ENCODE data around the gene AVL9. TPM values are rescaled to one million over a fixed set of nuclear protein-coding genes. Genes with fewer than 3 reads are reported as not detected.

Gene AVL9
- total and polyA plus RNA-seq, 12 donors: 6.3 to 21.7 (median 15.1) TPM

GRCh38 chr7:32470871-32471270 lies 24.4 kb upstream of the AVL9 start:
- Histone ChIP-seq H3K4me3 (no peak overlapping the region), H3K36me3 (no peaks in the 10 kb centered on the region), H3K4me1 (no peaks in the 10 kb centered on the region), H3K9me3 (no peaks in the 10 kb centered on the region), H3K27me3 (no peaks in the 10 kb centered on the region), H3K27ac (no peak overlapping the region)
- intact Hi-C loops (cut with DNase I): loop anchor here in 3 of 10 donors (10.0 kb wide), 1 partner anchor 726 kb away; no protein-coding TSS in a partner anchor
- ATAC-seq: no peak
- no peak for DNase-seq
- WGBS, 2 donors: 38 to 52% methylated on average over 5 of the region's 5 CpGs
- no peak for TF ChIP-seq CTCF (IDR thresholded peaks at IDR 0.05)

- TF ChIP-seq CTCF (IDR thresholded peaks at IDR 0.05): no peak
- 76 to 80% methylated on average over 9 of the region's 9 CpGs for WGBS, 2 donors
- H3K36me3 ChIP-seq: no peaks in the 10 kb centered on the region
Observed at GRCh38 chr7:32472015-32472414, 23.3 kb upstream of the AVL9 start.

GRCh38 chr7:32474008-32474407 lies 21.3 kb upstream of the AVL9 start:
- H3K36me3 ChIP-seq: no peaks in the 10 kb centered on the region
- H3K27me3 ChIP-seq: no peaks in the 10 kb centered on the region
- peaks cover 0 to under 1% (median 0%) of the 10 kb centered on the region in 9 donors for H3K4me1 ChIP-seq
- no peaks in the 10 kb centered on the region for H3K9me3 ChIP-seq
- no peak for TF ChIP-seq CTCF (IDR thresholded peaks at IDR 0.05)
- DNase-seq (no peak), ATAC-seq (no peak)
- no peak overlapping the region for H3K27ac ChIP-seq
- no peak overlapping the region for H3K4me3 ChIP-seq
- WGBS, 2 donors: 65 to 70% methylated on average over 1 of the region's 1 CpG
- intact Hi-C loops (cut with DNase I): loop anchor here in 3 of 10 donors (10.0 kb wide), 1 partner anchor 729 kb away; no protein-coding TSS in a partner anchor

More at GRCh38 chr7:32472015-32472414, 23.3 kb upstream of the AVL9 start:
- H3K4me3 ChIP-seq: no peak overlapping the region
- no peaks in the 10 kb centered on the region for H3K4me1 ChIP-seq
- DNase-seq (no peak), ATAC-seq (no peak)
- intact Hi-C loops (cut with DNase I): loop anchor here in 3 of 10 donors (10.0 kb wide), 1 partner anchor 727 kb away; no protein-coding TSS in a partner anchor
- H3K27me3 ChIP-seq: no peaks in the 10 kb centered on the region
- H3K27ac ChIP-seq: no peak overlapping the region
- no peaks in the 10 kb centered on the region for H3K9me3 ChIP-seq

GRCh38 chr7:32476816-32477648 lies 18.3 kb upstream of the AVL9 start:
- no peak overlapping the region for H3K27ac ChIP-seq
- intact Hi-C loops (cut with DNase I): loop anchor here in 6 of 10 donors (5.0 to 10.0 kb wide), 3 partner anchors 260 to 732 kb away; no protein-coding TSS in a partner anchor
- DNase-seq (no peak), ATAC-seq (no peak)
- WGBS, 2 donors: 69% methylated on average over 3 of the region's 3 CpGs
- no peaks in the 10 kb centered on the region for H3K9me3 ChIP-seq
- no peaks in the 10 kb centered on the region for H3K36me3 ChIP-seq
- H3K27me3 ChIP-seq: no peaks in the 10 kb centered on the region
- no peak for TF ChIP-seq CTCF (IDR thresholded peaks at IDR 0.05)
- peaks cover 0 to 15% (median 5%) of the 10 kb centered on the region in 9 donors for H3K4me1 ChIP-seq
- H3K4me3 ChIP-seq: no peak overlapping the region

All from heart right ventricle (tissue), 16 donors.